ENCODE measurements around the gene ADCY10.
"Not testable (repeated sequence)": the region's sequence is repeated elsewhere in the genome, so short reads cannot be mapped to it uniquely, and the experiment has no call there.

ADCY10 gene

GRCh38 chr1:167880580-167881021 is 33.3 kb downstream of the ADCY10 start:
- no peak for DNase-seq

GRCh38 chr1:167879508-167879907 is 34.4 kb downstream of the ADCY10 start:
- DNase-seq: no peak

- DNase-seq: no peak
Measured at GRCh38 chr1:167878372-167879160, 35.4 kb downstream of the ADCY10 start.

- DNase-seq: no peak
Measured at GRCh38 chr1:167876597-167877175, 37.2 kb downstream of the ADCY10 start.

GRCh38 chr1:167871331-167871730 is 42.6 kb downstream of the ADCY10 start:
- no peak for DNase-seq

GRCh38 chr1:167869157-167870001 is 44.6 kb downstream of the ADCY10 start:
- DNase-seq: not testable (repeated sequence)

- not testable (repeated sequence) for DNase-seq
Measured at GRCh38 chr1:167866739-167867414, 47.1 kb downstream of the ADCY10 start.

- DNase-seq: not testable (repeated sequence)
Measured at GRCh38 chr1:167866326-167866725, 47.6 kb downstream of the ADCY10 start.

- DNase-seq: not testable (repeated sequence)
Measured at GRCh38 chr1:167865804-167866308, 48.1 kb downstream of the ADCY10 start.

- not testable (repeated sequence) for DNase-seq
Measured at GRCh38 chr1:167865193-167865592, 48.7 kb downstream of the ADCY10 start.

- no peak for DNase-seq
Measured at GRCh38 chr1:167864392-167865032, 49.4 kb downstream of the ADCY10 start.

GRCh38 chr1:167863921-167864279 is 50.0 kb downstream of the ADCY10 start:
- DNase-seq: no peak

GRCh38 chr1:167863191-167863920 is 50.6 kb downstream of the ADCY10 start:
- not testable (repeated sequence) for DNase-seq

- DNase-seq: no peak
Measured at GRCh38 chr1:167862432-167863076, 51.4 kb downstream of the ADCY10 start.

GRCh38 chr1:167861664-167862381 is 52.1 kb downstream of the ADCY10 start:
- DNase-seq: no peak

GRCh38 chr1:167860231-167860923 is 53.6 kb downstream of the ADCY10 start:
- no peak for DNase-seq

- no peak for DNase-seq
Measured at GRCh38 chr1:167856711-167857418, 57.1 kb downstream of the ADCY10 start.

GRCh38 chr1:167854184-167854583 is 59.8 kb downstream of the ADCY10 start:
- DNase-seq: no peak

- no peak for DNase-seq
Measured at GRCh38 chr1:167849666-167850065, 64.3 kb downstream of the ADCY10 start.
